A549 (cell line): ENCODE measurements around the gene C14orf119. TPM values are rescaled to one million over a fixed set of nuclear protein-coding genes. Genes with fewer than 3 reads are reported as not detected.
"Not testable (repeated sequence)": the region's sequence is repeated elsewhere in the genome, so short reads cannot be mapped to it uniquely, and the experiment has no call there.

Experiments
- ATAC-seq, 2 experiments: fragments of 200-7000 bp in 1 of 2; fragments of >200 bp in 1 of 2; cut with Nextera tagmentation in 1 of 2; cut with Tn5 transposase in 1 of 2; 3 replicates each; pipeline versions ENCODE4 v1.8.0 to v1.9.1; 2018 to 2020; ENCODE audit warnings: mild to moderate bottlenecking in 1 of 2, moderate library complexity in 1 of 2
- CTCF ChIA-PET: fragments of 300-600 bp; sonication (Branson Sonifier 250); formaldehyde crosslinking; extraction: SDS; loops from one replicate; lab custom pipeline; 2021; ENCODE audit warnings: antibody characterized with exemption, inconsistent platforms; lab: Yijun Ruan, JAX
- POLR2A ChIA-PET: fragments of 350-600 bp; formaldehyde crosslinking; extraction: SDS; loops from one replicate; lab custom pipeline; 2021; ENCODE audit warnings: antibody characterized with exemption, inconsistent platforms; lab: Yijun Ruan, JAX
- DNase-seq, 2 experiments: peaks; one replicate each; pipeline versions ENCODE4 v3.0.0 to v3.0.0-alpha.2; 2011 to 2016; ENCODE audit warnings: low read depth in 1 of 2, low spot score in 1 of 2
- FAIRE-seq: peaks from 2 replicates; lab custom pipeline; 2011; peaks lifted over from hg19 to GRCh38; lab: Jason Lieb, UNC
- H3K27ac ChIP-seq, 2 experiments: fragments of >200 bp; sonication (Bioruptor Twin); formaldehyde crosslinking; 3 replicates each; pipeline ENCODE4 v1.5.1; 2016 to 2017
- H3K4me1 ChIP-seq: fragments of >200 bp; sonication (Bioruptor Twin); formaldehyde crosslinking; 3 replicates; pipeline ENCODE4 v1.6.1; 2016
- H3K4me2 ChIP-seq: fragments of >200 bp; sonication (Bioruptor Twin); formaldehyde crosslinking; 3 replicates; pipeline ENCODE4 v1.6.1; 2016
- H3K4me3 ChIP-seq: fragments of >200 bp; sonication (Bioruptor Twin); formaldehyde crosslinking; 3 replicates; pipeline ENCODE4 v1.5.1; 2016
- H3K9me3 ChIP-seq: fragments of >200 bp; sonication (Bioruptor Twin); formaldehyde crosslinking; 3 replicates; pipeline ENCODE4 v1.6.1; 2016
- BHLHE40 ChIP-seq: IDR thresholded peaks from 2 replicates; pipeline ENCODE4 v1.6.1; 2012; ENCODE audit warnings: low read depth, low read length, inconsistent platforms
- CBX8 ChIP-seq: fragments of 200-600 bp; sonication (generic); IDR thresholded peaks from 2 replicates; pipeline ENCODE4 v1.6.1; 2016
- CHD2 ChIP-seq: fragments of 150-350 bp; IDR thresholded peaks from 2 replicates; pipeline ENCODE4 v1.6.1; 2014; ENCODE audit warnings: low read length; ENCODE audit not compliant: partially characterized antibody
- CHD4 ChIP-seq: fragments of 200-600 bp; sonication (generic); IDR thresholded peaks from 2 replicates; pipeline ENCODE4 v1.6.1; 2016; ENCODE audit warnings: antibody characterized with exemption, mild to moderate bottlenecking, borderline replicate concordance
- EHF ChIP-seq: fragments of 250-450 bp; sonication (Bioruptor Pico); IDR thresholded peaks from 2 replicates; pipeline ENCODE4 v1.5.0; 2020; ENCODE audit warnings: mild to moderate bottlenecking
- EHMT2 ChIP-seq: fragments of 200-600 bp; sonication (generic); IDR thresholded peaks from 2 replicates; pipeline ENCODE4 v1.6.1; 2016; ENCODE audit warnings: antibody characterized with exemption, low read depth, mild to moderate bottlenecking, moderate library complexity
- EP300 ChIP-seq, 2 experiments: fragments of >200 bp; sonication (Bioruptor Twin); formaldehyde crosslinking; IDR thresholded peaks; 2 replicates in 1 of 2; 3 replicates in 1 of 2; pipeline ENCODE4 v1.6.1; 2016 to 2017
- FOSB ChIP-seq: fragments of 250-450 bp; sonication (Bioruptor Pico); IDR thresholded peaks from 2 replicates; pipeline ENCODE4 v1.5.0; 2020; ENCODE audit warnings: mild to moderate bottlenecking, moderate library complexity
- HEYL ChIP-seq: fragments of 250-450 bp; sonication (Bioruptor Pico); IDR thresholded peaks from 2 replicates; pipeline ENCODE4 v1.8.0; 2021; ENCODE audit warnings: mild to moderate bottlenecking, moderate library complexity
- HOXA7 ChIP-seq: fragments of 250-450 bp; sonication (Bioruptor Pico); IDR thresholded peaks from 2 replicates; pipeline ENCODE4 v1.5.0; 2020; ENCODE audit warnings: mild to moderate bottlenecking, moderate library complexity
- JUN ChIP-seq, 2 experiments: fragments of >200 bp; sonication (Bioruptor Twin); formaldehyde crosslinking; IDR thresholded peaks; 2 replicates in 1 of 2; 3 replicates in 1 of 2; pipeline ENCODE4 v1.6.1; 2016 to 2017
- KDM5A ChIP-seq: fragments of 200-600 bp; sonication (generic); IDR thresholded peaks from 2 replicates; pipeline ENCODE4 v1.6.1; 2016; ENCODE audit warnings: antibody characterized with exemption, mild to moderate bottlenecking
- MAZ ChIP-seq: fragments of 150-350 bp; IDR thresholded peaks from 2 replicates; pipeline ENCODE4 v1.6.1; 2014; ENCODE audit warnings: antibody characterized with exemption, low read depth, low read length, borderline replicate concordance
- NFE2L2 ChIP-seq: fragments of 150-350 bp; conservative IDR thresholded peaks from 2 replicates; pipeline ENCODE4 v1.6.1; 2014; ENCODE audit warnings: low read length
- POLR2AphosphoS2 ChIP-seq: conservative IDR thresholded peaks from 2 replicates; pipeline ENCODE4 v1.6.1; 2012; ENCODE audit warnings: low read length, improper control_type of control experiment, inconsistent platforms
- RAD21 ChIP-seq, 2 experiments: fragments of >200 bp in 1 of 2; sonication (Bioruptor Twin) in 1 of 2; formaldehyde crosslinking in 1 of 2; IDR thresholded peaks in 1 of 2; conservative IDR thresholded peaks in 1 of 2; 2 replicates in 1 of 2; 3 replicates in 1 of 2; pipeline ENCODE4 v1.6.1; 2012 to 2018; ENCODE audit warnings: inconsistent platforms in 1 of 2
- RFX5 ChIP-seq: fragments of 450-650 bp; IDR thresholded peaks from 2 replicates; pipeline ENCODE4 v1.7.1; 2014; ENCODE audit warnings: antibody characterized with exemption, mild to moderate bottlenecking, moderate library complexity
- RNF2 ChIP-seq: fragments of 200-600 bp; sonication (generic); IDR thresholded peaks from 2 replicates; pipeline ENCODE4 v1.6.1; 2016; ENCODE audit warnings: low read depth, mild to moderate bottlenecking, antibody characterized with exemption, moderate library complexity, borderline replicate concordance
- SREBF2 ChIP-seq: fragments of 450-650 bp; IDR thresholded peaks from 2 replicates; pipeline ENCODE4 v1.6.1; 2014; ENCODE audit warnings: mild to moderate bottlenecking, moderate library complexity
- TP53 ChIP-seq: fragments of 250-450 bp; sonication (Bioruptor Pico); IDR thresholded peaks from 2 replicates; pipeline ENCODE4 v1.5.0; 2021; ENCODE audit warnings: mild to moderate bottlenecking, moderate library complexity
- ZNF302 ChIP-seq: fragments of 250-450 bp; sonication (Bioruptor Pico); IDR thresholded peaks from 2 replicates; pipeline ENCODE4 v1.9.0; 2021; ENCODE audit warnings: inconsistent platforms, mild to moderate bottlenecking, moderate library complexity
- ZSCAN20 ChIP-seq: fragments of 250-450 bp; sonication (Bioruptor Pico); IDR thresholded peaks from 2 replicates; pipeline ENCODE4 v1.8.0; 2022; ENCODE audit warnings: mild to moderate bottlenecking, moderate library complexity
- WGBS: methylation state at CpG from one replicate; pipeline ENCODE4 v1.1.6; 2017; ENCODE audit errors: missing lambda C conversion rate; 5-methylcytosine and 5-hydroxymethylcytosine counted together
- polyA plus RNA-seq, 4 experiments: library from polyadenylated mRNA; depleted of rRNA in 3 of 4; stranded (reverse); fragments of >200 nt; fragmentation: RNase III in 1 of 4; extraction: RNeasy Plus Mini Kit Qiagen cat#74134 plus additional on column Dnase treatment in 1 of 4; gene quantifications; 2 replicates in 3 of 4; 3 replicates in 1 of 4; pipeline ENCODE4 v1.2.3, GENCODE V29; 2011 to 2017
- TF ChIP-seq, protein P1 (sequence below): fragments of 250-450 bp; sonication (Bioruptor Pico); IDR thresholded peaks from 2 replicates; pipeline ENCODE4 v1.5.0; 2020; ENCODE audit warnings: low read depth, mild to moderate bottlenecking, moderate library complexity
- TF ChIP-seq, protein P2 (sequence below): fragments of 250-450 bp; sonication (Bioruptor Pico); IDR thresholded peaks from 2 replicates; pipeline ENCODE4 v1.5.0; 2021; ENCODE audit warnings: mild to moderate bottlenecking, moderate library complexity, borderline replicate concordance

C14orf119 gene
- polyA plus RNA-seq, 2 of the 4 experiments (the other 2 are of a cell fraction) = 82.5 to 102 TPM

- TF ChIP-seq EHF (CRISPR knock-in tag) (no peak), KDM5A (no peak), JUN (IDR thresholded peaks at IDR 0.05) (no peak), TP53 (CRISPR knock-in tag) (no peak), RFX5 (no peak), EP300 (IDR thresholded peaks at IDR 0.05) (no peak), ZNF302 (CRISPR knock-in tag) (no peak)
Observed at GRCh38 chr14:23106747-23107045, 11.4 kb downstream of the C14orf119 start (continued).

- POLR2A ChIA-PET = interaction anchor here (1.9 kb wide), 1 partner anchor 12 kb away, joined by 10 read pairs; the partner anchor contains the start of genes ACIN1 and C14orf119
Observed at GRCh38 chr14:23107620-23108019, 12.3 kb downstream of the C14orf119 start.

DNA sequence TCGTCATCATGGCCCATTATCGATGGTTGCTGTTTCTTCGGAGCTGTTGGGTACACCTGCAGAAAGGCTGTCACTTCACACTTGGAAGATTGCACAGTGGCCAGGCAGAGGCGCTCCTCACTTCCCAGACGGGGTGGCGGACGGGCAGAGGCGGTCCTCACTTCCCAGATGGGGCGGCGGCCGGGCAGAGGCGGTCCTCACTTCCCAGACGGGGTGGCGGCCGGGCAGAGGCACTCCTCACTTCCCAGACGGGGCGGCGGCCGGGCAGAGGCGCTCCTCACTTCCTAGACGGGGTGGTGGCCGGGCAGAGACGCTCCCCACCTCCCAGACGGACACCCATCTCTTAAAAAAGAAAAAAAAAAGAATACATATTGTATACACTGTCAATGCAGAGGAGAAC lies 12.9 kb downstream of the C14orf119 start:
- not testable (repeated sequence) for ATAC-seq, H3K9me3 ChIP-seq, H3K27ac ChIP-seq, H3K4me3 ChIP-seq, H3K4me2 ChIP-seq, FAIRE-seq, H3K4me1 ChIP-seq
- 58% methylated on average over 17 of the region's 24 CpGs for WGBS
- POLR2A ChIA-PET = interaction anchor here (1.9 kb wide), 1 partner anchor 13 kb away, joined by 10 read pairs; the partner anchor contains the start of genes ACIN1 and C14orf119
- CTCF ChIA-PET = interaction anchor here (1.1 to 8.4 kb wide), 14 partner anchors 8 to 121 kb away, joined by 5 to 126 read pairs (median 16); partner anchors contain the start of genes ACIN1, C14orf119 and CDH24
- peak in 1 of 2 experiments; percentile 46 for DNase-seq

More at GRCh38 chr14:23107620-23108019, 12.3 kb downstream of the C14orf119 start:
- not testable (repeated sequence) for FAIRE-seq, H3K4me1 ChIP-seq, H3K9me3 ChIP-seq, H3K27ac ChIP-seq, H3K4me3 ChIP-seq, ATAC-seq, H3K4me2 ChIP-seq, DNase-seq
- WGBS = 81% methylated on average over 3 of the region's 5 CpGs
- CTCF ChIA-PET = interaction anchor here (3.1 to 8.4 kb wide), 4 partner anchors 12 to 41 kb away, joined by 24 to 118 read pairs (median 50); partner anchors contain the start of genes ACIN1 and C14orf119

DNA sequence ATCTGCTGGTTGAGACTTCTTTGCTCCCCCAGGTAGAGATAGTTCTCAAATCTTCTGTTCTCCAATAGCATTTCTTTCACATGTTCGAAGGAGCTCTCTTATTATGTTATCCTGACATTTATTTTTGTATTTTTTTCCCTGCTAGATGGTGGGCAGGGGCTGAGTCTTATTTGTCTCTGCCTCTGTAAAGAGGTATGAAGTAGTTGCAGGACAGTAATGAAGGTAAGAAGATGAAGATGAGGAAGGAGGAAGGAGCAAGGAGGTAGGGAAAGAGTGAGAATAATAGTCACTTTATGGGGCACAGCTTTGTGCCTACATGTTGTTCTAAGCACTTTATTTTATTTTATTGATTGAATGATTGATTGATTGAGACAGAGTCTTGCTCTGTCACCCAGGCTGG lies 14.5 kb downstream of the C14orf119 start:
- no peak for TF ChIP-seq NFE2L2
- TF ChIP-seq, protein P1, sequence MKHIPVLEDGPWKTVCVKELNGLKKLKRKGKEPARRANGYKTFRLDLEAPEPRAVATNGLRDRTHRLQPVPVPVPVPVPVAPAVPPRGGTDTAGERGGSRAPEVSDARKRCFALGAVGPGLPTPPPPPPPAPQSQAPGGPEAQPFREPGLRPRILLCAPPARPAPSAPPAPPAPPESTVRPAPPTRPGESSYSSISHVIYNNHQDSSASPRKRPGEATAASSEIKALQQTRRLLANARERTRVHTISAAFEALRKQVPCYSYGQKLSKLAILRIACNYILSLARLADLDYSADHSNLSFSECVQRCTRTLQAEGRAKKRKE = no peak
- no peak for TF ChIP-seq RAD21 (conservative IDR thresholded peaks at IDR 0.05 in 1 of 2, IDR thresholded peaks at IDR 0.05 in 1 of 2)
- TF ChIP-seq RFX5 = no peak
- TF ChIP-seq SREBF2 = no peak
- TF ChIP-seq ZSCAN20 (CRISPR knock-in tag) = no peak
- no peak for TF ChIP-seq EHF (CRISPR knock-in tag)
- no peak for TF ChIP-seq CHD2
- TF ChIP-seq, protein P2, sequence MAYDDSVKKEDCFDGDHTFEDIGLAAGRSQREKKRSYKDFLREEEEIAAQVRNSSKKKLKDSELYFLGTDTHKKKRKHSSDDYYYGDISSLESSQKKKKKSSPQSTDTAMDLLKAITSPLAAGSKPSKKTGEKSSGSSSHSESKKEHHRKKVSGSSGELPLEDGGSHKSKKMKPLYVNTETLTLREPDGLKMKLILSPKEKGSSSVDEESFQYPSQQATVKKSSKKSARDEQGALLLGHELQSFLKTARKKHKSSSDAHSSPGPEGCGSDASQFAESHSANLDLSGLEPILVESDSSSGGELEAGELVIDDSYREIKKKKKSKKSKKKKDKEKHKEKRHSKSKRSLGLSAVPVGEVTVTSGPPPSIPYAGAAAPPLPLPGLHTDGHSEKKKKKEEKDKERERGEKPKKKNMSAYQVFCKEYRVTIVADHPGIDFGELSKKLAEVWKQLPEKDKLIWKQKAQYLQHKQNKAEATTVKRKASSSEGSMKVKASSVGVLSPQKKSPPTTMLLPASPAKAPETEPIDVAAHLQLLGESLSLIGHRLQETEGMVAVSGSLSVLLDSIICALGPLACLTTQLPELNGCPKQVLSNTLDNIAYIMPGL (CRISPR knock-in tag) = no peak
- no peak for TF ChIP-seq BHLHE40
- no peak for TF ChIP-seq HOXA7
- TF ChIP-seq HEYL (CRISPR knock-in tag) = no peak
- no peak for TF ChIP-seq CBX8
- no peak for TF ChIP-seq FOSB (CRISPR knock-in tag)
- no peak for TF ChIP-seq RNF2
- TF ChIP-seq CHD4 = no peak
- TF ChIP-seq POLR2AphosphoS2 = no peak
- no peak for TF ChIP-seq EHMT2
- no peak for TF ChIP-seq MAZ
- TF ChIP-seq, all 56 proteins: peak for 0
- FAIRE-seq (no peak), DNase-seq (no peak), ATAC-seq (no peak)
- Histone ChIP-seq H3K4me2 (no peak overlapping the region), H3K27ac (no peak overlapping the region), H3K9me3 (no peaks in the 10 kb centered on the region), H3K4me3 (no peak overlapping the region), H3K4me1 (peaks cover 14% of the 10 kb centered on the region)
- WGBS = 74% methylated on average over 1 of the region's 1 CpG
- CTCF ChIA-PET = interaction anchor here (0.6 to 24.2 kb wide), 18 partner anchors 9 to 172 kb away, joined by 3 to 848 read pairs (median 14); partner anchors contain the start of genes ACIN1, C14orf119, CDH24 and SLC7A8
- POLR2A ChIA-PET = interaction anchor here (1.9 kb wide), 1 partner anchor 14 kb away, joined by 10 read pairs; the partner anchor contains the start of genes ACIN1 and C14orf119
